Spleen (tissue), 11 donors: ENCODE data around the gene LGALS7. TPM values are rescaled to one million over a fixed set of nuclear protein-coding genes. Genes with fewer than 3 reads are reported as not detected.
A peak's percentile ranks its signal among the peaks of the same experiment; 100 is the strongest.

Experiments used
- DNase-seq: peaks from one replicate; pipeline ENCODE4 v3.0.0-alpha.2; 2020
- H3K27ac ChIP-seq, 8 donors: fragments of 200-600 bp; sonication (generic) in 7 of 8; 1 replicate in 4 of 8; 2 replicates in 4 of 8; pipeline versions ENCODE4 v1.5.0 to v1.8.0; 2016 to 2021; ENCODE audit warnings: inconsistent platforms in 4 of 8, mild to moderate bottlenecking in 4 of 8, moderate library complexity in 1 of 8
- H3K27me3 ChIP-seq, 7 donors: fragments of 200-600 bp; sonication (generic) in 6 of 7; replicated peaks in 1 of 7; 1 replicate in 4 of 7; 2 replicates in 3 of 7; pipeline versions ENCODE4 v1.5.0 to v1.8.0; 2016 to 2021; ENCODE audit warnings: inconsistent platforms in 3 of 7, mild to moderate bottlenecking in 1 of 7
- H3K36me3 ChIP-seq, 6 donors: fragments of 200-600 bp; sonication (generic) in 5 of 6; 1 replicate in 4 of 6; 2 replicates in 2 of 6; pipeline versions ENCODE4 v1.5.0 to v1.8.0; 2016 to 2021; ENCODE audit warnings: inconsistent platforms in 2 of 6
- H3K4me1 ChIP-seq, 6 donors: fragments of 200-600 bp; sonication (generic) in 5 of 6; 1 replicate in 3 of 6; 2 replicates in 3 of 6; pipeline versions ENCODE4 v1.5.0 to v1.8.0; 2016 to 2021; ENCODE audit warnings: inconsistent platforms in 3 of 6
- H3K4me3 ChIP-seq, 8 donors: fragments of 200-600 bp; sonication (generic) in 7 of 8; 1 replicate in 4 of 8; 2 replicates in 4 of 8; pipeline versions ENCODE4 v1.5.0 to v1.8.0; 2016 to 2021; ENCODE audit warnings: inconsistent platforms in 4 of 8, mild to moderate bottlenecking in 4 of 8, moderate library complexity in 2 of 8
- H3K9me3 ChIP-seq, 8 donors: fragments of 200-600 bp; sonication (generic) in 7 of 8; 1 replicate in 4 of 8; 2 replicates in 4 of 8; pipeline versions ENCODE4 v1.5.0 to v1.8.0; 2016 to 2021; ENCODE audit warnings: inconsistent platforms in 4 of 8
- POLR2A ChIP-seq, 3 donors: fragments of 450-650 bp; IDR thresholded peaks; one replicate each; pipeline ENCODE4 v1.5.1; 2017; ENCODE audit warnings: antibody characterized with exemption in 3 of 3, mild to moderate bottlenecking in 1 of 3
- POLR2AphosphoS5 ChIP-seq, 3 donors: sonication (generic); formaldehyde crosslinking; IDR thresholded peaks; one replicate each; pipeline ENCODE4 v1.5.1; 2017; ENCODE audit warnings: antibody characterized with exemption in 3 of 3
- WGBS, 5 donors: extraction: QIAGEN DNeasy Blood & Tissue Kit in 3 of 5; methylation state at CpG; one replicate each; pipeline versions ENCODE4 v1.1.5 to v1.1.7; 2013 to 2018; 5-methylcytosine and 5-hydroxymethylcytosine counted together
- intact Hi-C: fragments of 100-400 bp; cut with DNase I; formaldehyde crosslinking; loops from one replicate; pipeline ENCODE4 v1.15.0; 2023; ENCODE audit warnings: low total_unique reads
- polyA plus RNA-seq, 3 donors: library from polyadenylated mRNA; stranded (reverse); fragments of 200-250 nt; gene quantifications; one replicate each; pipeline ENCODE4 v1.2.1, GENCODE V29; 2013
- total RNA-seq, 7 donors: library from RNA; depleted of rRNA in 3 of 7; stranded (reverse); fragments of >200 nt in 3 of 7; fragmentation: NEBNext Ultra II Directional in 4 of 7; extraction: Animal tissue kit (Norgen Biotek cat#: 25700) in 4 of 7; gene quantifications; one replicate each; pipeline versions ENCODE4 v1.1.0 to v1.2.1, GENCODE V29; 2016 to 2021
- TF ChIP-seq, protein P1 (sequence below), 11 experiments: fragments of 200-600 bp in 7 of 11; fragments of 450-650 bp in 4 of 11; sonication (generic) in 4 of 11; IDR thresholded peaks in 8 of 11; conservative IDR thresholded peaks in 3 of 11; 1 replicate in 7 of 11; 2 replicates in 4 of 11; pipeline versions ENCODE4 v1.4.0 to v1.8.0; 2016 to 2021; ENCODE audit warnings: antibody characterized with exemption in 11 of 11, inconsistent platforms in 4 of 11, mild to moderate bottlenecking in 1 of 11
- donor health status: healthy with polysubstance abuse.
- donor health status: DM: no; HTN: no; CAD: no; lungs with moderate emphysema.
- donor health status: DM: no; HTN: no; CAD: no.
- donor health status: Bipolar disorder and iron deficiency.
- donor health status: healthy.
- donor health status: DM: no; HTN: no; CAD: no.
- donor health status: DM: yes; HTN: yes; CAD: no.

LGALS7 gene
- total and polyA plus RNA-seq, 10 donors = 0.52 to 7.4 (median 4.7) TPM; not detected in 6

DNA sequence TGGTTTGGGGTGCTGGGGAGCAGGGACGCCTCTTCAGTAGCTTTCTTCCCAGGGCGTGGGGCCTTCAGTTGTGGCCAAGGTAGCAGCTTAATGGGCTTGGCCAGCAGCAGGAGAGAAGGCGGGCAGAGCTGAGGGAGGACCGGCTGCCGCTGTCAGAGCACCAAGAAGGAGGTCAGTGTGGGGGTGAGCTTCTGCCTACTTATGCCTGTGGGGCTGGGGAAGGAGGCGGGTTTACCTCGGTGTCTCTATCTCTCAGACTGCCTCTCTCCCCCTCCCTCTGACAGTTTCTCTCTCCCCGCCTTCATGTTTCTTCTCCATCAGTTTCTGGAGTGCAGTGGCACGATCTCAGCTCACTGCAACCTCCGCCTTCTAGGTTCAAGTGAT lies 29.0 kb downstream of the LGALS7 start, which contains the start of gene CAPN12:
TSS of gene CAPN12 (minus strand) at position 177 of the 384 bp plus-strand sequence. CDS start 309 bp downstream, outside the sequence.
- Histone ChIP-seq H3K27me3 (no peaks in the 10 kb centered on the region), H3K4me1 (peaks cover 0 to 17% (median 2%) of the 10 kb centered on the region in 6 donors), H3K4me3 (no peak within 1 kb of the TSS), H3K27ac (no peak within 1 kb of the TSS), H3K9me3 (no peaks in the 10 kb centered on the region), H3K36me3 (no peaks in the 10 kb centered on the region)
- WGBS, 5 donors = 82 to 93% (median 87%) methylated on average over 10 of the region's 10 CpGs
- no peak for DNase-seq
- intact Hi-C loops = no loop called here
- no peak for TF ChIP-seq POLR2A (IDR thresholded peaks at IDR 0.05)
- TF ChIP-seq, protein P1, sequence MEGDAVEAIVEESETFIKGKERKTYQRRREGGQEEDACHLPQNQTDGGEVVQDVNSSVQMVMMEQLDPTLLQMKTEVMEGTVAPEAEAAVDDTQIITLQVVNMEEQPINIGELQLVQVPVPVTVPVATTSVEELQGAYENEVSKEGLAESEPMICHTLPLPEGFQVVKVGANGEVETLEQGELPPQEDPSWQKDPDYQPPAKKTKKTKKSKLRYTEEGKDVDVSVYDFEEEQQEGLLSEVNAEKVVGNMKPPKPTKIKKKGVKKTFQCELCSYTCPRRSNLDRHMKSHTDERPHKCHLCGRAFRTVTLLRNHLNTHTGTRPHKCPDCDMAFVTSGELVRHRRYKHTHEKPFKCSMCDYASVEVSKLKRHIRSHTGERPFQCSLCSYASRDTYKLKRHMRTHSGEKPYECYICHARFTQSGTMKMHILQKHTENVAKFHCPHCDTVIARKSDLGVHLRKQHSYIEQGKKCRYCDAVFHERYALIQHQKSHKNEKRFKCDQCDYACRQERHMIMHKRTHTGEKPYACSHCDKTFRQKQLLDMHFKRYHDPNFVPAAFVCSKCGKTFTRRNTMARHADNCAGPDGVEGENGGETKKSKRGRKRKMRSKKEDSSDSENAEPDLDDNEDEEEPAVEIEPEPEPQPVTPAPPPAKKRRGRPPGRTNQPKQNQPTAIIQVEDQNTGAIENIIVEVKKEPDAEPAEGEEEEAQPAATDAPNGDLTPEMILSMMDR (IDR thresholded peaks at IDR 0.05 in 8 of 11, conservative IDR thresholded peaks at IDR 0.05 in 3 of 11) = no peak

DNA sequence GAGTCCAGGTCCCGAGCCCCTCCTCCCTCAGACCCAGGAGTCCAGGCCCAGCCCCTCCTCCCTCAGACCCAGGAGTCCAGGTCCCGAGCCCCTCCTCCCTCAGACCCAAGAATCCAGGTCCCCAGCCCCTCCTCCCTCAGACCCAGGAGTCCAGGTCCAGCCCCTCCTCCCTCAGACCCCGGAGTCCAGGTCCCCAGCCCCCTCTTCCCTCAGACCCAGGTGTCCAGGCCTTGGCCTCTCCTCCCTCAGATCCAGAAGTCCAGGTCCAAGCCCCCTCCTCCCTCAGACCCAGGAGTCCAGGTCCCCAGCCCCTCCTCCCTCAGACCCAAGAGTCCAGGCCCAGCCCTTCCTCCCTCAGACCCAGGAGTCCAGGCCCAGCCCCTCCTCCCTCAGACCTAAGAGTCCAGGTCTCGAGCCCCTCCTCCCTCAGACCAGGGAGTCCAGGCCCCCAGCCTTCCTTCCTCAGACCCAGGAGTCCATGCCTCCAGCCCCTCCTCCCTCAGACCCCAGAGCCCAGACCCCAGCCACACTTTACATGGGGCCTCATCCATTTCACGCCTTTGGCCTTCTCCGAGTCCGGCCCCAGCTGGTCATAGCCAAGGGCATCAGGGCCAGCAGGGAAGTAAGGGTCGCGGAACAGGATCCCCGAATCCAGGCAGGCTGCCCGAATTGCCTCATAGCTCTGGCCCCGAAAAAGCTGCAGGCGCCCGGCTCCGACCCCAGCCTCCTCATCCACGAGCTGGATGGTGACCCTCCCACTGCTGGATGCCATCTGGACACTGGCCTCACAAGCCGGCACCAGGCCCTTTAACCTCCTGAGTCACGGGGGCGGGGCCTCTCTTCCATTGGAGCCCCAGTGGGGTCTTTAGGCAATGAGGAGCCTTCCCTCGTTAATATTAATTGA lies 29.7 kb downstream of the LGALS7 start:
- intact Hi-C loops = no loop called here
- peak in 2 of 3 donors; percentile 29 to 60 for TF ChIP-seq POLR2AphosphoS5 (IDR thresholded peaks at IDR 0.05)
- no peak for TF ChIP-seq POLR2A (IDR thresholded peaks at IDR 0.05)
- TF ChIP-seq, protein P1 (IDR thresholded peaks at IDR 0.05 in 8 of 11, conservative IDR thresholded peaks at IDR 0.05 in 3 of 11) = no peak
- H3K27me3 ChIP-seq = no peaks in the 10 kb centered on the region
- no peaks in the 10 kb centered on the region for H3K36me3 ChIP-seq
- DNase-seq = peak; percentile 61
- peaks cover 0 to 17% (median 2%) of the 10 kb centered on the region in 6 donors for H3K4me1 ChIP-seq
- H3K9me3 ChIP-seq = no peaks in the 10 kb centered on the region
- H3K27ac ChIP-seq = no peak overlapping the region
- H3K4me3 ChIP-seq = no peak overlapping the region
- 66 to 80% (median 75%) methylated on average over 12 to 20 of the region's 20 CpGs for WGBS, 5 donors

DNA sequence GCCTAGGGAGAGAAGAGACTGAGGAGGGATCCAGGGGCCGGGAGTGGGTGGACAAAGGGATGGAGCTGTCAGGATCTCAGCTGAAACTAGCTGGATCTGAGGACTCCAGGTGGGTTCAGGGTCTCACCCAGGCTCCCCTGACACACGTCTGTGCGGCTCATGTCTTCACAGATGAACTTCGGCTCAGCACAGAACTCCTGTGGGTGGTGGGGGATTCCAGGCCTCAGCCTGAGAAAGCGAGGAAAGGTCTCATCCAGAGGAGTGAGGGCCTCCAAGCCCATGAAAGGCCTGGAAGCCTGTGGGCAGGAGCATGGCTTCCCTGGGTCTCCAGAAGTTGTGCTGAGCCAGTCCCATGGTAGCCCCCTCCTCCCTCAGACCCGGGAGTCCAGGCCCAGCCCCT lies 30.4 kb downstream of the LGALS7 start:
- DNase-seq = peak; percentile 64
- no peaks in the 10 kb centered on the region for H3K36me3 ChIP-seq
- H3K9me3 ChIP-seq = no peaks in the 10 kb centered on the region
- H3K27me3 ChIP-seq = no peaks in the 10 kb centered on the region
- TF ChIP-seq POLR2A (IDR thresholded peaks at IDR 0.05) (no peak), POLR2AphosphoS5 (IDR thresholded peaks at IDR 0.05) (no peak)
- TF ChIP-seq, protein P1 (IDR thresholded peaks at IDR 0.05 in 8 of 11, conservative IDR thresholded peaks at IDR 0.05 in 3 of 11) = no peak
- no peak overlapping the region for H3K4me3 ChIP-seq
- H3K27ac ChIP-seq = no peak overlapping the region
- 75 to 92% (median 90%) methylated on average over 6 of the region's 6 CpGs for WGBS, 5 donors
- intact Hi-C loops = no loop called here
- peaks cover 0 to 17% (median 2%) of the 10 kb centered on the region in 6 donors for H3K4me1 ChIP-seq

DNA sequence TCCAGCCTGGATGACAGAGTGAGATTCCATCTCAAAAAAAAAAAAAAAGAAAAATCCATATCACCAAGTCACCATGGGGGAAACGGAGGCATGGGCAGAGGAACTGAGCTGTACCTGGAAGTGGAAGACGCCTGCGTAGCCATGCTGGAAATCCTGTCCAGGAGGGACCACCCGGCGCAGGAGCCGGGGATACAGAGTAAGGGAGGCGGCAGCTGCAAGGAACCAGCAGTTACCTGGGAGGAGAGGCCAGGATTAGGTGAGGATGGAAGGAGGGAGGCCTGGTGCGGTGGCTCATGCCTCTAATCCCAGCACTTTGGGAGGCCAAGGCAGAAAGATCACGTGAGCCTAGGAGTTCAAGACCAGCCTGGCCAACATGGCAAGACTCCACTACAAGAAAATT lies 31.0 kb downstream of the LGALS7 start:
- 93 to 98% (median 94%) methylated on average over 9 of the region's 9 CpGs for WGBS, 5 donors
- intact Hi-C loops = no loop called here
- no peaks in the 10 kb centered on the region for H3K36me3 ChIP-seq

More for the DNA sequence above, 31.0 kb downstream of the LGALS7 start:
- TF ChIP-seq POLR2A (IDR thresholded peaks at IDR 0.05) (no peak), POLR2AphosphoS5 (IDR thresholded peaks at IDR 0.05) (no peak)
- TF ChIP-seq, protein P1 (IDR thresholded peaks at IDR 0.05 in 8 of 11, conservative IDR thresholded peaks at IDR 0.05 in 3 of 11) = no peak
- Histone ChIP-seq H3K27me3 (peaks cover 0 to 2% (median 0%) of the 10 kb centered on the region in 7 donors), H3K4me3 (no peak overlapping the region), H3K4me1 (peaks cover 1 to 20% (median 5%) of the 10 kb centered on the region in 6 donors), H3K9me3 (no peaks in the 10 kb centered on the region), H3K27ac (no peak overlapping the region)
- DNase-seq = peak; percentile 61
